HG02852 (cell line): ENCODE measurements around the gene OVCA2.
A peak's percentile ranks its signal among the peaks of the same experiment; 100 is the strongest.

Experiments
- ATAC-seq: cut with Tn5 transposase; IDR thresholded peaks from one replicate; pipeline ENCODE4 v1.9.1; 2021; ENCODE audit warnings: mild to moderate bottlenecking, moderate library complexity; ENCODE audit not compliant: unreplicated experiment

OVCA2 gene

DNA sequence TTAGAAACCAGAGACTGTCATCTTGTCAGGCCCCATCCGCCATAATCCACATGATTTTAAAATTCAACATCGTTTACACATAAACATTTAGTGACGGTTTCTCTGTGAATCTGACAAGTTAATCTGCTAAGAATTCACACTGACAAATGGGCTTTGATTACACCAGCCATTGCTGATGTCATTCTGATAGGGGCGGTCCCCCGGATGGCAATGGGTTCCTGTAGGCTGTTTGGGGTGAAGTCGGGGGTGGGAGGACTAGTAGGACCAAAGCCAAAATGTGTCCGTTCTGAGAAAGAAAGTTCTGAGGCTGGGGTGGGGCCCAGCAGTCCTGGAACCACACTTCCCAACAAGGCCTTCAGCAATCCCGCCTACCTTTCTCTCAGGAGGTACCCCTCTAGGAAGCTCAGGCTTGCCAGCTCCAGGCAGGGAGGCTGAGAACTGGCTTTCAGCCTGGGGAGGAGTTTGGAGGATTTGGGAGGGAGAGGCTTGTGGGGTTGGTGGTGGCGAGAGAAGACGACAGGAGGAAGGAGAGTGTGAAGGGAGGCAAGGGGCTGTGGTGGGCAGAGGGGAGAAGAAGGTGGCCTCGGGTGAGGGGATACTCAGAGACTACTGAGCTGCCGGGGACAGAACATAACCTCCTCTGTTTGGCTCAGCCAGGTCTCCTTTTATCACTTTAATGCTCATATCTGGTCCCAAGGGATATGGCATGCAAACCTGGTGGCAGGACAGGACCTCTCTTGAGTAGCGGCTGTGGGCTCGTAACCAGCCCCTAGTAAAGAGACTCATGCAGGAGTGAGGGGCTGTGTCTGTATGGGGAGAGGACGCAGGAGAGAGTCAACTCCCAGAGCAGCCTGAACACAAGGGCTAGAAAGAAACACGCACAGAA, 21.7 kb downstream of the OVCA2 start:
- no peak for ATAC-seq

DNA sequence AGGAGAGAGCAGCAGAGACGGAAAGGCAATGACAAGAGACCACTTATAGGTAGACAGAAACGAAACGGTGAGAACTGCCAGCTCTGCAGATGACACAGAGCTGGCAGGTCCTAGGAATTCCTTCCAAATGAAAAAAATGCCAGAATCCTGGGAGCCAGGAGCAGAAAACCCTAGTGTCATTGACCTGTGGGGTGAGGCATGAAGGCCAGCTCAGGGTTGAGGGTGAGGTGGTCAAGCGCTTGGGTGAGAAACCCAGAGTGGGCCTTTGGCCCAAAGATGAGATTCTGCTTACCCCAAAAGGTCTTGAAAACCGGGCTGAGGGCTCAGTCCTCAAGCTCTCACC, 22.3 kb downstream of the OVCA2 start:
- ATAC-seq: no peak

DNA sequence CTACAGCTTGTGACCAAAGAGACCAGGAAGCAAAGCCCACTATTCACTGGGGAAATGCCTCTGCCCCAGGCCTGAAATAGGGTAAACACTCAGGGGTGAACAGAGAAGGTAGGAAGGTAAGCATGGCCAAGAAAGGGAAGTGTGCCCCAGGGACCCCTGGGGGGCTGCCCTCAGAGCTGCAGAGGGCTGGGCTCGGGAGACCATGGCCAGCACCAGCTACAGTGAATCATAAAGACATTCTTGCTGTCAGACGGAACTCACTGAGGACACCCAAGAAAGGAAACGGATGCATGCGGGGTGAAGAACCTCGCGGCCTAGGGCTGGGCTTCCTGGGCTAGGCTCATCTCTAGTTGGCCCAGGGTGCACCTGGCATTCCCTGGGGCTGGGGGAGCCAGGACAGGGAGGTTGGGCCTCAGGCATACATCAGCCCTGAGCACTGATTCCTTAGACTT, 22.7 kb downstream of the OVCA2 start:
- ATAC-seq: no peak

DNA sequence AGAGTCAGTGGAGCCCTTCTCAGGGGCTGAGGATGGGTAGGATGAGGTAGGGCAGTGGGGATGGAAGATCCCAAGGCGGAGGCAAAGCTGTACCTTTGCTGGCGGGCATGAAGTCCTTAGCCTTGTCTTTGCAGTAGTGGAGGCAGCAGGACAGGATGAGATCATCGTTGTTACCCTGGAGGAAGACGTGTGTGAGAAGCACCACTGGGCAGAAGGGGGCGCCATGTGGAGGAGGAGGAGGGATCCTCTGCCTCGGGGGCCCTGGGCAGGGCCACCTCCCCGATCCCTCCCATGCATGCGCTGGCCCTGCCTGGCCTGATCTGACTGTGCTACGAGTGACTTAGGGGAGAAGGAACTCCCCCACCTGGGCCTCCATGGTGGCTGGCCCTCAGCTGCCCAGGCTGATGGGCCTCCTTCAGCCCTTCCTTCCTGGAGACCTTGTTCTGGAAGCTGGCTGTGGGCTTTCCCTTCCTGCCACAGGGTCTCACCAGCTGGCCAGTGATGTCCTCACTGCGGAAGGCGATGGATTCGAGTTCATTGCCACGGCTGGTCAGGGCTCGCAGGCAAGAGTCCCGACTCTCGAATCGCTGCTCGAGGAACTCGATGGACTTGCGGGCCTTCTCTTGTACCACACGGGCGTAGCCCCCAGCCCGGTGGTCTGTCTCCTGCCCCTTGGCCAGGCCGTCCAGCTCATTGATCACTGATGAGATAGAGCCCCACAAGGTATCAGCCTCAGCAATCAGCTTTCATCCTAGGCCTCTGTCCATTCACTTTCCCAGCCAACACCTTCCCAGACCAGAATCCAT, 23.4 kb downstream of the OVCA2 start:
- ATAC-seq: no peak

DNA sequence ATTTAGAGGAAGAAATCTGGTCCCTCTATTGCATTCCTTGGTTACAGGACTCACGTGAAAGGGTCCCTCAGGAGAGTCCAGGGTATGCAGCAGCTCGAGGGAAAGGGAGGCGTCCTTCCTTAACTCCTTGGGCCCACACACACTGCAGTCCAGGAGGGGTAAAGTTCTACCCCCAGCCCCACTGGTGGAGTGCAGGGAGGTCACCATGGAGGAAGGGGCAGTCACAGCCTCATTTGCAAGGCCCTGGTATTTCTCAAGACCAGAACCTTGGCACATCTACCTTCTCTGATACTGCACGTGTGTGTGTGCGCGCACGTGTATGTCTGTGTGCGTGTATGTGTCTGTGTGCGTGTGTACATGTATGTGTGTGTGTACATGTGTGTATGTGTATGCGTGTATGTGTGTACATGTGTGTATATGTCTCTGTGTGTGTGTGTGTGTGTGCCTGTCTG, 24.2 kb downstream of the OVCA2 start:
- ATAC-seq: no peak

DNA sequence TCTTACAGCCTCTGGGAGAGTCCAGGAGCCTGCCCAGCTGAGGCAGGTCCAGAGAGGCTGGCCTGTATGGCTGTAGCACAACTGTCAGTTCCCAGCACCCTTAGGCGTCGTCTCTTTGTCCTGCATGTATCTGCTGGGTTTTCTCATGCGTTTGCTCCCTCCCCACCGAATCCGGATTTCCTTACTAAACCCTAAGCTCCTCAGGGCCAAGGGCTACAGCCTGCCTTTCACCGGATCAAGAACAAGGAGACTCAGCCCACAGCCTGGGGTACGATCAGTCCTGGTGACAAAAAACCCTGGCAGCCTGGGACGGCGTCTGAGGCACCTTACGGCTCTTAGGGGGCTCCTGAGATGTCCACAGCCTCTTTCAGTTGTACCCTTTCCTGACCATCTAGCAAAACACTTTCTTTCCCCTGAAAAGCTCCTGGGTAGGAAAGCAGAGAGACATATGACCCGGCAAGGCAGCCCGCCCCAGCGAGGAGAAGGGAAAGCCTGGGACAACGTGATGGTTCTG, 25.3 kb downstream of the OVCA2 start:
- ATAC-seq: no peak

DNA sequence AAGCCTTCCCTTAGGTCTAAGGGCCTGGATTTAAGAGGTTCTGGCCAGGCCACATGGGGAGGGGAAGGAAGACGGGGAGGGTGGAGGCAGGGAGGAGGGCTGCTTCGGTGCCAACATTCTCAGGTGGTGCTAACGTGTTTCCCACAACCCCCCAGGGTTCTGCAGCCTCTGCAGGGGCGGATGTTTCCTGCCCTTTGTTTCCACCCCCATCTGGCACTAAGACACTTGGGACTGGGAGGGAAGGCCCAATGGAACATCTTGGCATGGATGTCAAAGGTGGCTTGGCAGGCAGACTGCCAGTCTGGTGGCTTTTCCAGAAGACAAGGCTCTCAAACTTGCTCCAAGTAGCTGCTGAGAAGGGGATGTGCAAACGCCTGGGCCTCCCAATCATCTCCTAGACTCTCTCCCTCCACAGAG, 25.8 kb downstream of the OVCA2 start:
- ATAC-seq: no peak

DNA sequence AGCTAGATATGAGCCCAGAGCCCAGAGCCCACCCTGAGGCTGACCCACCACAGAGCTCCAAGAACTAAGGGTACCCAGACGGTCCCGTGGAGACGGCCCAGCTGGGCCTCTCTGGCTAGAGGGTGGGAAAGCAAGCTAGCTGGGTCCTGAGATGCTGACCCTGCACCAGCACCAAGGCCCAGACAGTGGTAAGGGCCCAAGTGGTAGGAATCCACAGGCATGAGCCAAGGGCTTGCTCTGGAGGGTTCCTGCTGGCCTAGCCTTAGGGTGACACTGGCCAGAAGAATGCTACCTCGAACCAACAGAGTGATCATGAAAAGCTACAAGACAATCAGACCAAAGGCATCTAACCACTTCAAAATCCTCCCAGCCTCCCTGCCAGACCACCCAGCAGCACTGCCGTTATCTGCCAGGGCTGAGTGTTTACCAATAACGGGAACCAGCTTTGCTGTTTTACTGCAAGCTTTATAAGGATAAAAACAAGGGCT, 26.3 kb downstream of the OVCA2 start:
- ATAC-seq: no peak

DNA sequence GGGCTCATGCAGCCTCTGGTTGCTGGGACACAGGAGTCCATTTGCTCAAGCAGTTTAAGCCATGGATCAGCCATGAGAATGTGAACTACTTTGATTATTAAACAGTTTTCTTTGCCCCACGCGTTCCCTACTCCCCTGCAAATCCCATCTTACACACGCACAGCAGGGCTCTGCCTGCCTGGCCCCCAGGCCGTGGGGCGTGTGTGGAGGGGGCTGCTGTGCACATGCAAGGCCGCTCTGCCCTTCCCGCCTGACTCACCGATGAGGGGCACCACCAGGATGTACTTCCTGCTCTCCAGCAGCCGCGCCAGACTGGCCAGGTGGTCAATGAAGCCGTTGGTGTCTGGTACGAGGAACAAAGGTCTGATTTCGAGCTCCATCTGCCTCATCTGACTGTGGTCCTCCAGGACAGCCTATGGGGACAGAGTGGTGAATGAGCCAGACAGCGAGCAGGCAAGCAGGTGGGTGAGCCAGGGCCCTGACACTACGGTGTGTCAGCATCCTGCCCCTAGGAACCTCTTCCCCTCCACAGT, 26.8 kb downstream of the OVCA2 start:
- no peak for ATAC-seq

DNA sequence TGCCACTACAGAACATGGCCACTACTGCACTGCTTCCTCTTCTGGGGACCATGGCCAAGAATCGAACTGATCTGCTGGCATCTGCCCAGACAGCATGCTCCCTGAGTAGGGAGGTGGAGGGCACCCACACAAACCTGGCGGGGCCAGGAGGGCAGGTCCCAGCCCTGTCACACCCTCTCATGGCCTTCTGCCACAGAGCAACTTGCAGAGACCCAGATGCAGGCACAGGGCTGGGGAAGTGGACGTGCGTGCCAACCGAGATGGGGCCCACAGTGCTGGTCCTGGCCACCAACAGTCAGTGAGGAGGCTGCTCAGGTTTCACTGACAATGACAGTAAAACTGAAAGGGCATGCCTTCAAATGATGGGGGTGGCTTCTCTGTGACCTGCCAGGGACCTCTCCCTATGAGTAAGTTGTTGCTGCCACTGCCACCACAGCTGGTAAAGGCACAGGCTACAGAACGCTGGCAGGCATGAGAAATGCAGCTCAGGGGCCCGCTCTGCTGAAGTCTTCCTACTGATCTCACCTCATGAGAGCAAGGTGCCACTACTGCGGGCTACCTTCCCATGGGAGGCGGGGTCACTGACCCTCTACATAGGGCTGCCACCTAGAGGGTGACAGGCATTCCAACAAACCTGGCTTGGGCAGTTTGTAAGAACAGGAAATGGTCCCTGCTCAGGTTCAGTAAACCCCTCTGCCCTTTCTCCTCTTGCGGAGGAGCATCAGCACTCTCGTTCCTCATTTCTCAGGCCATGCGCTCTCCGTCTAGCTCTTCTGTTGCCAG, 28.6 kb downstream of the OVCA2 start:
- peak; percentile 68 for ATAC-seq

DNA sequence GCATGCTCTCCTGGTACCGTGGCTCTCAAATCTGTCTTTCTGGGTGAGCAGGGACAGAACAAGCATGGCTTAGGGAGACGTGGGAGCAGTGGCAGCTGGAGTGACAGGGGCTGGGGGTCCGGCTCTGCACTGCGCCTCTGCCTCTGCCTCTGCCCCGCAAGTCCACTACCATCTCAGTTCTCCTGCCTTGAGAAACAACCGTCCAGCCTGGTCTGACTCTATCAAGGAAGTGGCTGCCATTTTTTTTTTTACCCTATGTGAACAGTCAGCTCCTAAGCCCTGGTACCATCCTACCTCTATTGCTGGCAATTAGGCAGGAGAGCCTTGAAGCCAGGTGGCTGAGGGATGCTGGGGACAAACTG, 29.2 kb downstream of the OVCA2 start:
- ATAC-seq: no peak

DNA sequence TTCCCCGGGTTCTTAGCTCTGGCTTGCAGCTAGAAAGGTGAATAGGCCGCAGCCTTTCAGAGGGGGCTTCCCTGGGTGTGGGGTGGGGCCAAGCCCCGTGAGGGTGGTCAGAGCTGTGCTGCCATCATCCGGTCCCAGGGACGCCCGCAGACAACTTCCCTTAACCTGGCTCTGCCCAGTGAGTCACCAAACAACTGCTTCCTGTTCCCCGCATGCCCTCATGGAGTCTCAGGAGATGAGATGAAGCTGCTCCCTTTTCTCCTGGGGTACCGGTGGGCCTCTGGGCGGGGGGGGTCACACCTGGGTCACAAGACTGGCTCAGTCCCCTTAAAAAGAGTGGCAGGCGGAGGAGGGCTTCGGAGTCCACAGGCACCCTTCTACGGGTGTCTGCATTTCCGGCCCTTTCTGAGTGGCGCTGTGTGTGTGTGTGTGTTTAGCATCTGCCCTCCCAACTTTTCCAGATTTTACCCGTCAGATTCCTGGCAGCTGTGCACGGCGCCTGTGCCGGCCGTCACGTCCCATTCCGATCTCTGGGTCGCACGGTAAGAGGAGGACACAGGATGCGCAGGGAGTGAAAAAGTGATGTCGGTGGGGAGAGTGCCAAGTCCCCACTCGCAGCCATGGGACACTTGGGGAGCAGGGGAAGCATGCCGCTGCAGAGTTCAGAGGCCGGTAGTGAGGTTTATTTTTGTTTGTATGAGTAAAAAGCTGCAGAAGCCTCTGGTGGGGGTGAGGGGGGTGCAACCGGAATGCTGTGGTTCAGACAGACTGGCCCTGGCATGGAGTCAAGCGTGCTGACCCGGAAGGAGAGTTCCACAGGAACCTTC, 29.8 kb downstream of the OVCA2 start:
- ATAC-seq: no peak

DNA sequence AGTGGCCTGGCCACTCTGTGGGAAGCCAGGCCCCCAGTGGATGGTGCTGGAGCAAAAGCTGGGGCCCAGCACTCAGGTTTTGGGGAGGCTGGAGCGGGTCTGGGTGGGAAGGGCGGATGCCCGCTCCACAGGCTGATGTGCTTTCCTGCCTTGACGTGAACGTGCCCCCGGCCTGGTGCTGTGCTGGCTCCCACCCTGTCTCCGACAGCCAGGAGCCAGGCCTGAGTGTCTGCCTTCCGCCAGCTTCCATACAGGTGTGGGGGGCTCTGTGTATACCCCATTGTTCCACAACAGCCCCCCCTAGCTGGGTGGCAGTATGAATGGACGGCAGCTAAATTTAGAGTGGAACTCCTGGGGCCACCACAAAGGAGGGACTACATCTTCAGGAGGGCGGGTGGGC, 33.1 kb downstream of the OVCA2 start:
- ATAC-seq: no peak

DNA sequence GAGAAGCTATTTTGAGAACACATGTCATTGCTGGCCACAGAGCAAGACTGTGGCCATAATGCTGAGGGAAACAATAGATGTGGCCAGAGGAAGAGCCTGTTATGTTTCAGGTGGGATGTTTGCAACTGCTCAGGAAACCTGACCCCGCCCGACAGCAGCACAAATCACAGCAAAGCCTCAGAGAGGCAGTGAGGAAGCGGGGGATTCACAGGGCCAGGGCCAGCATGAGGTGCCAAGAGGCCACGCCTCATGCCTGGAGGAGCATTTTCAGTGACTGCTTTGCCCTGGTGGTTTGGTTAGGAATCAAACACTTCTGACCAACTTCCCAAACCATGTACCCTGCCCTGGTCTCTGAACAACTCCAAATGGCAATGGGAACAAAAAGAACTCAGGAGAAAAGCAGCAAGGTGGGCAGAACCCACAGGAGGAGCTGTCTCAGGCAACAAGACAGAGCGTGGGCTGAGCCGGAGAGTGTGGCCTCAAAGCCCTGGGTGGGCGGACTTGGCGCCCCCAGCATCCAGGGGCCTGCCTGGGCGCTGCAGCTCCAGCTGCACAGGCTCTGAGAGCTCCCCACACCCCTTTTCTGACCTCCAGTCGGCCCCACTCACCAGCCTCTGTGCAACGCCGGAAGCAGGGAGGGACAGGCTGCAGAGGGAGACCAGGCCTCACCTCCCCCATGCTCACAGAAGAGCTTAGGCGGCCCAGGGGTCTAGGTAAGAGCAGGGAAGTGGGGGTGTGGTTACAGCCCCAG, 33.7 kb downstream of the OVCA2 start:
- no peak for ATAC-seq

DNA sequence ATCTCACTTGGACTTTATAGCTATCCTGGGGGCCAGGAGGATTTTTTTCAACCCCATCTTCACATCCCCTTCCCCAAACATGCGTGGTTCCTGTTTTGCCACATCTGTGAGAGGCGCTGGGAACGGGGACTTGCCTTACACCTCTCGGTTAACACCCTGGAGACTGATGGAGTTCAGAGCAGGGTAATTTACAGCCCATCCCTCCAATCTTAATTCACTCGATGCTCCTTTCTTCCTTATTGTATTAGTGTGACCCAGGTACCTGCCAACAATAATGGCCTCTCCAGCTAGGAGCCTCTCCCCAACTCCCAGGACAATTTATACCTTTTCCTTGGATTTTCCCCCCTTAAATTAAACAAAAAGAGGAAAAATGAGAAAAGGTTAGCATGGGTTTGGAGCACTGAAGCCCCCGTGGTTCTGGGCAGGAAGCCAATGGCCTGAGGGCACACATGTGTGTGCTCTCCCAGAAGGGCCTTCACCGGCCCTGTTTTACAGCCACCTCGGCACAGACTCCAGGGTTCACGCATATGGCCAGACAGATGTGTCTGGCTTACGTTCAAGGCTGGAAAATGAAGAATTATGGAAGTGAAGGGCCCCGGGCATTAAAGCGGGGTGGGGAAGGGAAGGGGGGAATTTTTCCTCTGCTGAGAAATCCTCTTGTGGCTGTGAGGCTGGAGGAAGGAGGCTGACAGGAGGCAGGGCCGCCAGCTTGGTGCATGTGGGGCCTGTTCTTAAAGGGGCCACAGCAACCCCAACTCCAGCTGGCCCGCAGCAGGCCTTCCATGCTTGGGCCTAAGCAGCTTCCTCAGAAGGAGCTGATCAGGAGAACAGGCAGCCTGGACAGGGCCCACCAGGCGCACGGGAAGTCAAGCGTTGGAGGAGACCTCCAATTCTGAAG, 34.5 kb downstream of the OVCA2 start:
- no peak for ATAC-seq

DNA sequence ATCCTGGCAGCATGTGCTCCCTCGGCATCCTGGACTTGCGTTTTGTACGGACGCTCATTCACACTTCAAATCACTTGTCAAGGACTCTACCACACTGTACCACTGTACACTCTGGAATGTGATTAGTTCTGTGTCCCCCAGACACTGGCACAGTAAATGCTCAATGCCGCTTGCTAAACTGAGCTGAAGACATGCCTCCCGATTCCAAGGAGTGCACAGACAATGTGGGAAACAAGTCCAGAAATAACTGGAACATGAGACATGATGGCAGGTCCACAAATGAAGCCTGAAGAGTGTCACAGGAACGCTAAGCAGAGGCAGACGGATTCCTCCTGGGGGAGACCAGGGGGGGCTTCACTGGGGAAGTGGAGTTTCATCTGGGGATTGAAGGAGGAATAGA, 35.2 kb downstream of the OVCA2 start:
- no peak for ATAC-seq

DNA sequence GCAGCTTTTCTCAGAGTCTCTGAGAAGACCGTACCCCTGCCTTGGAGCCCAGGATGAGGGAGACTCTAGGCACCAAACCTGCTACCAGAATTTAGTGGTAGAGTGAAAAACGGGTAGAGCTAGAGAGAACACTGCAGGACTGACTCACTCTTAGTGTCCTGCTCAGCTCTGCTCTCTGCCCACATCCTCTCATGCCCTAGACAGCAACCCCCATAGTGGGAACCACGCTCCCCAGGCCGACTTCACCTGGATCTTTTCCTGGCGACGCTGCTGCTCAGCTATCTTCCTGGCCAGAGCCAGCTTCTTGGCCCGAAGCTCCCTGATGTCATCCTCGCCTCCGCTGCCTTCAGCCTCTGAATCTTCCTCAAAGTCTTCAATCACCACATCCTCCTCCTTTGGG, 39.7 kb downstream of the OVCA2 start:
- ATAC-seq: no peak
